ENCODE results near the gene FGD4.
"Not testable (repeated sequence)": the region's sequence is repeated elsewhere in the genome, so short reads cannot be mapped to it uniquely, and the experiment has no call there.

FGD4 gene

GRCh38 chr12:32542428-32543229, 143.3 kb downstream of the FGD4 start:
- H3K27ac ChIP-seq: peak overlapping the region in 8 of 21 experiments; percentile 13 to 64 (median 34)
- no peak overlapping the region for H3K4me3 ChIP-seq

DNA sequence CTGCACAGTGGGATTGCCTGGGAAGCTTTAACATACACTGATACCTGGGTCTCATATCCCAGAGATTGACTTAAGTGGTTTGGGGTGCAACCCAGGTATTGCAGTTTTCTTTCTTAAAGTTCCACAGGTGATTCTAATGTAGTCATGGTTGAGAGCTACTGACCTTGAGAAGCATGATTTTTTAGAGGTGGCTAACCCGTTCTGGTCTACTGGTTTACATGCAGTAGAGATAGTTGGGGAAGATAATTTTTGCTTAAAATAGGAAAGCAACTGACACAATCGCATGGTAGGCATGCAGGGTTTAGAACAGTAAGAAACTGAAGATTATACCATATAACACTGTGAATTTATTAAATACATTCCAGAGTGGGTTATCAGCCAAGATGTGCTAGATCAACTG, 145.5 kb downstream of the FGD4 start:
- no peak overlapping the region for H3K27ac ChIP-seq
- no peak overlapping the region for H3K4me3 ChIP-seq

DNA sequence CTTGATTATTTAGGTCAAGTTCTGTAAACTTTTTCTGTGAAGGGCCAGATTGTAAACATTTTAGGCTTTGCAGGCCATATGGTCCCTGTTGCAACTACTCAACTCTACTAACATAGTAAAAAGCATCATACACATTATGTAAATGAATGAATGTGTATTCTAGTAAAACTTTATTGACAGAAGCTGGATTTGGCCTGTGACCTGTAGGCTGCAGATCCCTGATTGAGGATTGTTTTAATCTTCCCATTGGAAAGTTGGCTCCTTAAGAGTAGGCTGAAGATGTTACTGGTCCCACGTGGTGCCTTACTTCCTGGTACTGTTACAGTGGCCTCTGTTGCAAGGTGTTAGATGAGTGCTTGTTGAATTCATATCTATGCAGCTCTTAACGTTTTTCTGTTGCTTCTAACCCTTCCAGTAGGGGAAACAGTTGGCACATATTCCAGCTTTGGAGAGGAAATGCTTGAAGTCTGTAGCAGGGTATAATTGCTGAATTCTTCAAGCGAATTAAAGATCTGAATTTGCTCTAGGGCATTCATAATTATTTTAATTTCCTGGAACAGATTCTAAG, 146.1 kb downstream of the FGD4 start:
- Histone ChIP-seq H3K4me3 (no peak overlapping the region), H3K27ac (peak overlapping the region in 1 of 21 experiments; percentile 25)

DNA sequence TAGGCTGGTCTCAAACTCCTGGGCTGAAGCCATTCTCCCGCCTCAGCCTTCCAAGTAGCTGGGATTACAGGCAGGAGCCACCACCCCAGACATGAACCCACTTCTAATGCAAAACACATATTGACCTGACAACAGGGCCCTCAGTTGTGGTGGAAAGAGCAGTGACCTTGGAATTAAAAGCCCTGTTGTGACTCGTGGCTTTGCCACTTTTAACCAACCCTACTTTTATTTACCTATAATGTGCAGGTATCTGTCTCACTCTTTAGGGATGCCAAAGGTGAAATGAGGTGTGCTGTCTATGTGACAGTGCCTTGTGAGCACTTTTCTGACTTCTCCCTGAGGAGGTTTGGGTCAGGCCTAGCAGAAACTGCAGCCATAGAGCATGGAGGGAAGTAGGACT, 146.9 kb downstream of the FGD4 start:
- Histone ChIP-seq H3K4me3 (no peak overlapping the region), H3K27ac (peak overlapping the region in 2 of 21 experiments; percentile 16 to 25)

DNA sequence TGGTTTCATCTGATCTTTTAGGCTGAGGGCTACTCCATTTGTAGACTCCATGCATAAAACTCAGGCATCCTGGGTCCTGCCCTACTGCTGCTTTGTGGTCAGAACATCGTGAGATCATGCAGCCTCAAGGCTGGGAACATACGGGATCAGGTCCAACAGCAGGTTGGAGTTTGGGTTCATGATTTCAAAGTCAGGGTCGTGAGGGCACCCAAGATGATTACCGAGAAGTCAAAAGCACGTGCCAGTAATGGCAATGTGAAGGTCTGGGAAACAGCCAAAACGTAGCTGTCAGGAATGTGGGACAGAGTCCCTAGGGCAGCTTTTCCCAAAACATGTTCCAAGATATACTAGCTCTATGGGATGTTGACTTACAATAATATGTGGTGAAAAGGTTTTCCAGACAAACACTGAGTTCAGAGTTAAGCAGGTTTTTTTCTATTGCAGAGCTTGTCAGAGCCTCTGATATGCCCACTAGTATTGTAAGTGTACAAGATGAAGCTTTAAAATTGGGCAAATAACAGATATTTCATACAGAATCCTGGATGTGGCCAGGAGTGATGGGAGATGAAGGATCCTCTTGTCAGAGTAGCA, 149.4 kb downstream of the FGD4 start:
- Histone ChIP-seq H3K4me3 (no peak overlapping the region), H3K27ac (peak overlapping the region in 15 of 21 experiments; percentile 0 to 76 (median 54))

- Histone ChIP-seq H3K4me3 (no peak overlapping the region), H3K27ac (peak overlapping the region in 15 of 21 experiments; percentile 17 to 76 (median 54))
Measured at GRCh38 chr12:32549675-32550079, 150.3 kb downstream of the FGD4 start.

DNA sequence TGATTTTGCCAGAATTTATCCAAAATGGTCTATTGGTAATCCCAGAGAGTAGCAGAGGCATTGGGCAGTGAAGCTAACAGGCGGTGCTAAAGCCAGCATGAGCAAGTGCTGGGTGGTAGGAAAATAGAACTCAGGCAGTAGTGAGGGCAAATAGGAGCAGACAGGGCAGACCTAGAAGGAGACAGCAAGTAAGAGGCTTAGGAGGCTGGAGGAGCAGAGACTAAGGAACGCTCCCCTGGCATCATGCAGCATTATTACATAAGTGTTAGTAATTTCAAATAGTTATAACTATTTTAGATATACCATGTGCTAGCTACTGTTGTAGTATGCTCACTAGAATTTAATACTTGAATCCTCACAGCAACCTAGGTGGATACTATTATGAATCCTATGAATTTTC, 151.7 kb downstream of the FGD4 start:
- peak overlapping the region in 2 of 21 experiments; percentile 4 to 8 for H3K27ac ChIP-seq
- no peak overlapping the region for H3K4me3 ChIP-seq

- H3K4me3 ChIP-seq: no peak overlapping the region
Measured at GRCh38 chr12:32558903-32559302, 159.5 kb downstream of the FGD4 start.

DNA sequence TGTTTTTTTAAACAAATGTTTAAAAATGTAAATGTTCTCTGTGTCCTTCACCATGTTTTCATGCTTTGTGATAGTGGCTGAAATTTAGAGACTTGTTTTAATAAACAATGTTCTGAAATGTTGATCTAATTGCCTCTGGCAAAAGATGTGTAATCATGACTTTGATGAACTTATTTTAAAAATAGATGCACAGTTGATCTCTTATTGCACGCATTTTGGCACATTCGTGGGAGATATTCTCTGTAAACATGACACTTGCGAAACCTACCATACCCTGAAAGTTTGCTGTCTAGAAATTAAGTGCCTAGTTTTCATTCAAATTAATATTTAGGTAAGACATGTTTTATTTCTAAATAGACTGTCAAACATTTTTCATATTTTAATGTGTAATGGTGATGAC, 160.1 kb downstream of the FGD4 start:
- Histone ChIP-seq H3K4me3 (no peak overlapping the region), H3K27ac (peak overlapping the region in 12 of 21 experiments; percentile 1 to 74 (median 48))

More at GRCh38 chr12:32558903-32559302, 159.5 kb downstream of the FGD4 start:
- H3K27ac ChIP-seq: peak overlapping the region in 12 of 21 experiments; percentile 1 to 74 (median 35)

DNA sequence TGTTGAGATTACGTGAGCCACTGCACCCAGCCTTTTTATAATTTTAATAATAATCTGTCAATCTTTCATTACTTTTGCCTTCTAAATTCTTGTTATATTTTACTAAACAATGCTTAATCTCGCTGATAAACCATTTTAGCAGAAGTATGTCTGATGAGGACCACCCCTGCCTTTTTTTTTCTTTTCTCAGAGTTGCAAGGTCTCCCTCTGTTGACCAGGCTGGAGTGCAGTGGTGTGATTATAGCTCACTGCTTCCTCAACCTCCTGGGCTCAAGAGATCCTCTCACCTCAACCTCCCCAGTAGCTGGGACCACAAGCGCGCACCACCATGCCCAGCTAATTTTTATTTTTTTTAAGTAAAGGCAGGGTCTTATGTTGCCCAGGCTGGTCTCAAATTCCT, 161.2 kb downstream of the FGD4 start:
- no peak overlapping the region for H3K4me3 ChIP-seq
- peak overlapping the region in 9 of 21 experiments; percentile 8 to 71 (median 32) for H3K27ac ChIP-seq

- no peak overlapping the region for H3K4me3 ChIP-seq
- H3K27ac ChIP-seq: peak overlapping the region in 11 of 21 experiments; percentile 9 to 68 (median 54)
Measured at GRCh38 chr12:32561931-32562341, 162.6 kb downstream of the FGD4 start.

DNA sequence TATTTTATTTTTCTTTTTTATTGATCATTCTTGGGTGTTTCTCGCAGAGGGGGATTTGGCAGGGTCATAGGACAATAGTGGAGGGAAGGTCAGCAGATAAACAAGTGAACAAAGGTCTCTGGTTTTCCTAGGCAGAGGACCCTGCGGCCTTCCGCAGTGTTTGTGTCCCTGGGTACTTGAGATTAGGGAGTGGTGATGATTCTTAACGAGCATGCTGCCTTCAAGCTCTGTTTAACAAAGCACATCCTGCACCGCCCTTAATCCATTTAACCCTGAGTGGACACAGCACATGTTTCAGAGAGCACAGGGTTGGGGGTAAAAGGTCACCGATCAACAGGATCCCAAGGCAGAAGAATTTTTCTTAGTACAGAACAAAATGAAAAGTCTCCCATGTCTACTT, 163.1 kb downstream of the FGD4 start:
- not testable (repeated sequence) for H3K4me3 ChIP-seq
- peak overlapping the region in 10 of 21 experiments; percentile 9 to 68 (median 53) for H3K27ac ChIP-seq

GRCh38 chr12:32566663-32567295, 167.4 kb downstream of the FGD4 start:
- Histone ChIP-seq H3K27ac (peak overlapping the region in 9 of 21 experiments; percentile 3 to 69 (median 41)), H3K4me3 (no peak overlapping the region)

GRCh38 chr12:32567296-32567674, 167.9 kb downstream of the FGD4 start:
- H3K4me3 ChIP-seq: no peak overlapping the region
- peak overlapping the region in 12 of 21 experiments; percentile 17 to 69 (median 48) for H3K27ac ChIP-seq

DNA sequence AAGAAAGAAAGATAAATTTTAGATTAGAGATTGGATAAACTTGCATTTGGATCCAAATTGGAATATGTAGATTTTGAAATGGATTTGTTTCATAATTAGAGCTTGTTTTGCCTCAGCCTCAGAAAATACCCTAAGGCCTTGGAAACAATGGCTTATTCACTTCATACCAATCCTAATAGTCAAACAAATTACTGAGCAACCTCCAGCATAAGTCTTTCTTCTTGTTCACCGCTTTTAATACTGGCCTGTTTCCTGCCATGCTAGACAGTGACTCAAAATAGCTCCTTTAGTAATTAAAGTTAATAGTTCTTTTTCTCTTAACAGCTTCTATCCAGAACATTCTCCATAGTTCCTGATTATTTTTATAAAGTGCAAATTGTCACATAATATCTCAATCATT, 168.9 kb downstream of the FGD4 start:
- Histone ChIP-seq H3K27ac (peak overlapping the region in 12 of 21 experiments; percentile 13 to 69 (median 54)), H3K4me3 (no peak overlapping the region)

DNA sequence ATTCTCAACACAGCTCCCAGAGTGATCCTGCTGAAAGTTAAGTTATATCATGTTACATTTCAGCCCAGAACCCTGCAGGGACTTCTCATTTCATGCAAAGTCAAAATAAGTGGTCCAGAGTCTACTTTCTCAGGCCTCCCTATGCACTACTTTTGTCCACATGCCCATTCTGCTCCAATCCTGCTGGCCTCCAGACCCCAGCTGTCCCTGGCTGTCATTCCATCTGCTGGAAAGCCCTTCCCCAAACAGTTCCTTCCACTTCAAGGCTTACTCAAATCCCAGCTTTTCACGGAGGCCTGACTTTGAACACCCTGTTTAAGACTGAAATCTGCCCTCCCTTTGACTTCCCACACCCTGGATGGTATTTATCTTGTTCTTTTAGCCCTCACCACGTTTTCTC, 169.9 kb downstream of the FGD4 start:
- Histone ChIP-seq H3K4me3 (no peak overlapping the region), H3K27ac (peak overlapping the region in 13 of 21 experiments; percentile 13 to 69 (median 55))

DNA sequence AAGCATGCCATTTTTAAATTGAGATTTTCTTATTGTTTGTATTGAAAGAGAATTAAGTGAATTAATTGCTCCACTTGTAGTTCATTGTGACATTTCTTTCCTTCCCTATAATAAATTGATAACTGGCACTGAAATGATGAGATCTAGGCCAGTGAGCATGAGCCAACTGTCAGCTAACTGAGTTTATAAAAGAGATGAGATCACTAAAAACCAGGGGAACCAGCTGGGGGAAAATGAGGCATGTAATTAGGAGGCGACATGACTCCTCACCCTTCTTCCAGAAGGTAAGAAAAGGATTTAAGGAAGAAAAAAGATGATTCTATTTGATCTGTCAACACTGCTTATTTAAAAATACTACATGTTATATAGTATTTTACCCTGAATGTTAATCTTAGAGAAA, 175.2 kb downstream of the FGD4 start:
- Histone ChIP-seq H3K27ac (no peak overlapping the region), H3K4me3 (no peak overlapping the region)

GRCh38 chr12:32577328-32577727, 178.0 kb downstream of the FGD4 start:
- Histone ChIP-seq H3K27ac (no peak overlapping the region), H3K4me3 (no peak overlapping the region)

DNA sequence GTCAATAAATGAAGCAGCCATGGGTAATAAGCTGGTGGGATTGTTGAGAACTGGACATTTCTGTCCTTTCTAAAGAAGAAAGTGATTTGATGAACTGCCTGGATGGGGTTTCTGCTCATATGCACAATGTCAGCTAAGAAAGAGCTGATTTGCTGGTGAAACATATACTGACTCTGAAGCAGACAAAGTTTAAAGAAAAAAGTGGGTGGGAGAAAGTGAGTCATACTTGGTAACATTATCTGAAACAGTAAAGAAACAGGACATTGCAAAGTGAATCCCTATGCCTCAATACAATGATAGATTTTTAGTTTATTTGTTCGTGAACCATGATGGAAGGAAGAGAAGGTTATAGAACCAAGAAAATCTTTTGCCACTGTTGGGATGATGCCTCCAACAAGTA, 184.2 kb downstream of the FGD4 start:
- H3K27ac ChIP-seq: no peak overlapping the region
- H3K4me3 ChIP-seq: no peak overlapping the region

DNA sequence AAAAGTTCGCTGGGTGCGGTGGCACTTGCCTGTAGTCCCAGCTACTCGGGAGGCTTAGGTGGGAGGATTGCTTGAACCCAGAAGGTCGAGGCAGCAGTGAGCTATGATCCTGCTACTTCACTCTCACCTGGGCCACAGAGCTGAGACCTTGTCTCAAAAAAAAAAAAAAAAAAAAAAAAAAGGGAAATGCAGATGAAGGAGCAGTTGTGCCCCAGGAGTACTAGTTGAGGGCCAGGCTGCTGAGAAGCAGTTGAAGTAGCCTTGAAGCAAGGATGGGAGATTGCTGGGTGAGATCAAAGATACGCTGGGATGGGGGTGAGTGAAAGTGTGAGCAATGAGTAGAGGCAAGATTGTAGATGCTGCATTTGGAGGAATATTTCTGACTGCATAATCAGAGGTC, 186.3 kb downstream of the FGD4 start:
- no peak overlapping the region for H3K27ac ChIP-seq
- H3K4me3 ChIP-seq: no peak overlapping the region

Data from skin epidermis (tissue), 12 donors.